Measurements from ENCODE around the gene ANO2.
"Not testable (repeated sequence)": the region's sequence is repeated elsewhere in the genome, so short reads cannot be mapped to it uniquely, and the experiment has no call there.

The ANO2 gene

DNA sequence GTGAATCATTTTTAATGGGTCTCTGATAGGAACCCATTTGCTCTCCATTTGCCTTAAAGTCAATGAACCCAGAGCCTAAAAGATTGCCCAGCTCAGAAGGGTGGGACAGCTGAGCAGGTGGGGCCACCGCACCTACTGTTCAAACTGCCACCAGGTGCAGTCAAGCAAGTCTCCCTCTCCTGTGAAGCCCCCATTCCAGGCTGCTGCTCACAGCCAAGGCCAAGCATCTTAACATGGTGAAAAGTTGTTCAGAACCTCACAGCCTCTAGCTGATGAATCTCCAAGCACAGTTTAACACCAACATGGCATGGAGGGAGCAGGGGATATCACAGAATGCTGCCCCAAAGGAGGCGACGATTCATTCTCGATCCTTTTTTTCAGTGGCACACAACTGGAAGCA, 29.5 kb downstream of the ANO2 start:
- DNase-seq = no peak

- DNase-seq = no peak
Observed at GRCh38 chr12:5914387-5915149, 30.5 kb downstream of the ANO2 start.

GRCh38 chr12:5913387-5913786, 31.7 kb downstream of the ANO2 start:
- no peak for DNase-seq

DNA sequence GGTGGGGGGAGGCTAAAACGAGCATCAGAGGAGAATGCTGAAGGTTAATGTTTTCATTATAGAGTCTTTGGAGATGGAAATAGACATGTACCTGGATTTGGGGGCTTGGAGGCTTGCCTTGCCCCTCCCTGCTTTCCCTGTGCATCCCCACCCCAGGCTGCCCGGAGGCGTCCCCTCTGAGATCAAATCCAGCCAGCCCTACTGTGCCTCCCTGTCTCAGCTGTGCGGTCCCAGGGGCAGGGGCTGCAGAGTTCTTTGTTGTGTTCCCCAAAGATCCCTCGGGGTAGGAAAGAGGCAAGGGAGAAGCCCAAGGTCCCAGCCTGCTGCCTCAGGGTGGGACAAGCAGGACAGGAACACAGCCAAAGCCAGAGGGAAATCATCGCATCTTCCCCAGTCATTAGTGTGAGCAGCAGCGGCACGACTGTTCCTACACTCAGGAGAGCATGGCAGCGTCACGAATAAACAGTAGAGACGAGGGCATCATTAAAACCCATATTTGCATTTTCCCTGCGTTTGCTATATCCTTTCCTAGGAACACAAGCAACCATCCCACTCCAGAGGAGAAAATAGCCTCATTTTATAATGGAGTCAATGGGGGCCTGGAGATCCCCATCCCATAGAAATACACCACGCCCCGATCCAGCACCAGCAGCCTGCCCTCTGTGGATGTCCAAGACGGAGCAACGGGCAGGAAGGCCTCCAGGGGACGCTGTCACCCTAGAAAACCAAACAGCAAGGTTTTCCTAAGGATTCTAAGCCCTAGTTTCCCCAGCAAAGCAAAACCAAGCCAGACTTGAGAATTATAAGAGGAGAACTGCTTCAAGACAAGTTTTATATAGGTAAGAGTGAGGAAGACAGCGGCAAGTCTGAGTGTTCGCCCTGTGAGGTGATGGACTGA, 32.4 kb downstream of the ANO2 start:
- no peak for DNase-seq

DNA sequence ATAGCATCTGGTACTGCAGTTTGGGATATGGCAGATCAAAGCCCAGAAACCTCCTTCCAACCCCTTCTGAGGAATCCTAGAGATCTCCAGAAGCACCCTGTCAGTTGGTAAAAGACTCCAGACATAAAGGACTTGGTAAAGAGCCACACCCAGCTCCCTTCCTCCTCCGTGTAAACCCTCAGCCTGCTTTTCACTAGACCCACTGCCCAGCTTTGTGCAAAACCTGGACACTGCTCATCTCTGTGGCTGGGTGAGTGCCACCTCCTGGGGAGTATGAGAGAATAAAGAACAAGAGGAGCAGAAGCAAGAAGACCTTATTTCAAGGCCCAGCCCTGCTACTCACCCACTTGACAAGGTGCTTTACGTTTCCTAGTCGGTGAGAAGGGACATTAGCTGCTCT, 33.0 kb downstream of the ANO2 start:
- DNase-seq = no peak

DNA sequence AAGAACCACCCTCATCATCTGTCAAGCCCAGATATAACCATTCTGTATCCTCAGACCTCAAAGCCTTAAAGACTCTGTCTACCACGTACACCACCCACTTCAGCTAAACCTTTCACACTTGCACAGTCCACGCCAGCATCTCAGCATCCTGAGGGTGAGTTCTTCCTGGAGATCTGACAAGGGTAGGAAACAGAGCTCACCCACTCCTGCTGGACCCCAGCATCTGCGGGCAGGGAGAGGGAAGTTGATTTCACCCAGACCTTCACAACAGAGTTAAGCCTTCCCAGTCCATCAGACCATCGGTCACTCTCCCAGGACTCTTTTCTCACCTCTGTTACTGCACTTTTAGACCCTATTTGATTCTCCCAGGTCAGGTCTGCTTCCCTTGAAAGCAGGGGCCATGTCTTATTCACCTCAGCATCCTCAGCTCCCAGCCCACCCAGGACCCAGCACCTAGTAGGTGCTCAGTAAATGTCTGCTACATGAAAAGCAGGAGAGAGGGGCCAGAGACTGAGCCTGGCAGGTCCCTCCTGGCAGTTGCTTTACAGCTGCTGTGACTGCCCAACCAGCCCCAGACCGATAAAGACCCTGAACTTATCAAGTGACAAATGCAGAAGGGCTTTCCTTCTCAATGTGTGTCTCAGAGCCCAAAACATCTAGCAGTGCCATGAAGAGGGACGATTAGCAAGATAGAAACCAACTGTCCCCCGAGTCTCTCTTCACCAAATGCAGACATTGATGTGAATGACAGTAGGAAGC, 34.1 kb downstream of the ANO2 start:
- DNase-seq = no peak

DNA sequence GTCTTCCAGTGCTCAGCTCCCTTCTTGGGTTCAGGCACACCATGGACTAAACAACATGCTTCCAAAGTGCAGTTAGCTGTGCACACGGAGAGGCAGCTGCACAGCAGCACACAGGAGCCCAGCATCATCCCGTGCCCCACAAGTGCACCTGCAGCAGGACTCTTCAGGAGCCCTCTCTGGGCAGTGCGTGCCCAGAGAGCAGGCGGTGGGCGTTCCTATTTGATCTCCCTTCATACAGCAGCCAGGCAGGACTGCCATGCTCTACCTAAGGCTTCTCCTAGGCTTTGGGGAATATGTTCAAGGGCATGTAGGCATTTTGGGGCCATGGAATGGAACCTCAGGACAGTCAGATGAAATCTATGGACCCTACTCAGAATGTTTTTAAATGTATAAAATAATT, 35.5 kb downstream of the ANO2 start:
- no peak for DNase-seq

GRCh38 chr12:5908251-5908650, 36.8 kb downstream of the ANO2 start:
- no peak for DNase-seq

DNA sequence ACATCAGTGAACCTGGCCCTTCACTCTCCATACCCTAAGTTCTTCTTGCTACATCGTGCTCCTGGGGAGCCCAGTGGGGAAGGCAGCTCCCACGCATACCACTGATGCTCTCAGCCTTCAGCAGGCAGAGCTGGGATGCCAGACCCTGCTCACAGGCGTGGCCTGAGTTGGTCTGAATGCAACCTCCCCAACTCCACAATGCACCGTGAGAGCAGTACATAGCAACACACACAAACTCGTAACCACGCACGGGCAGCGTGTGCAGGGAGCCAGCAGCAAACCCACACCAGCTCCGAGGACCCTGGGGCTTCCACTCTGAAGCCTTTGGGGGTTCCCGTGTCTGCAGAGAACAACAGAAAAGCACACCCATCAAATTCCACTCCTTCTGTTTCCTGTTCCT, 37.3 kb downstream of the ANO2 start:
- no peak for DNase-seq

- no peak for DNase-seq
Observed at GRCh38 chr12:5905757-5906156, 39.3 kb downstream of the ANO2 start.

- no peak for DNase-seq
Observed at GRCh38 chr12:5904969-5905368, 40.1 kb downstream of the ANO2 start.

- DNase-seq = no peak
Observed at GRCh38 chr12:5904441-5904840, 40.6 kb downstream of the ANO2 start.

DNA sequence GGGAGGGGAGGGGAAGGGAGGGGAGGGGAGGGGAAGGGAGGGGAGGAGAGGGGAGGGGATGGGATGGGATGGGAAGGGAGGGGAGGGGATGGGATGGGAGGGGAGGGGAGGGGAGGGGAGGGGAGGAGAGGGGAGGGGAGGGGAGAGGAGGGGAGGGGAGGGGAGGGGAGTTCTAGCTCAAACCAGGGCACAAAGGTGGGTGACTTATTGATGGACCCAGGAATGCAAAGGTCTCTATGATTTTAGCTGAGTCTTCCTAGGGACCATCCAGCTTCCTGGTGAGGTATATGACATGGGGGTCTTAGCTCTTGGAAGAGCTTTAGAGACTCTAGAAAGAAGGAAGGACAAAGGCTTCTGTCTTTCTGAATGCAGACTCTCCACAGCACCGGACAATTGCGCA, 42.3 kb downstream of the ANO2 start:
- DNase-seq = no peak

DNA sequence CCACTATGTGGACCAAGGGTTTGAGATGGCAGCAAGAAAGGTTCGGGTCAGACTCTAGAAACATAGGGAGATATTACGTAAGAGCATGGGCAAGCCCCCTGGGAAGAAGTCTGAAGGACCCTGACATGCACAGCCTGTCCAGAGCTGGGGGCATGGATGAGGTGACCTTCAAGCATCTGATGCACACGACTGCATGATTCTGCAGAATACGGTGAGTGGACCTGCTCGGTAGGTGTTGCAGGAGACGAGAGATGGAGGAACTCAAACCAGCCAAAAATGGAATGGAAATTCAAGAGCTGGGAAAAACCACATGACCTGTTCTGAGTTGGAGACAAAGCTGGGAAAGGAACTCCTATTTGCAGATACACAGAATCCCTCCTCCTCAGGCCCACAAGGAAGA, 43.6 kb downstream of the ANO2 start:
- no peak for DNase-seq

- no peak for DNase-seq
Observed at GRCh38 chr12:5900533-5901205, 44.4 kb downstream of the ANO2 start.

GRCh38 chr12:5900076-5900475, 45.0 kb downstream of the ANO2 start:
- no peak for DNase-seq

GRCh38 chr12:5899675-5900074, 45.4 kb downstream of the ANO2 start:
- DNase-seq = no peak

- DNase-seq = no peak
Observed at GRCh38 chr12:5898874-5899273, 46.2 kb downstream of the ANO2 start.

GRCh38 chr12:5889381-5890047, 55.5 kb downstream of the ANO2 start:
- DNase-seq = no peak

GRCh38 chr12:5888816-5889315, 56.2 kb downstream of the ANO2 start:
- no peak for DNase-seq

GRCh38 chr12:5887819-5888218, 57.2 kb downstream of the ANO2 start:
- not testable (repeated sequence) for DNase-seq

DNA sequence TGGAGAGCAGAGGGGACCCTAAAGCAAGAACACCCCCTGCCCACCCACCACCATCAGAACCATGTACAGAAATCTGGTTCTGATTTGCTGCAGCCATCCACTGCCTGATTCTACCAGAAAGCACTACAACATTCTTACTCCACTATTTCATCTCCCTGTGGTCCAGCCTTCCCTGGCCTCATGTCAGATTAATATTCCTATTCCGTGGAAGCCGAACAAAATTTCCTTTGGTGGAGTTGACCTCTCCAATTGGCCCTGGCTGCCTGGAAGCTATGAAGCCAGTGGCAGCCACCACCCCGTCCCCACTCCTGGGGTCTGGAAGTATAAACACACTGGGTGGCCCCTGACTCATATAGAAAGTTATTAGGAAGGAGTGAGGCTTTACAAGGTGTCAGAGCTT, 60.2 kb downstream of the ANO2 start:
- no peak for DNase-seq
